Peyer's patch (tissue), 4 donors: ENCODE results near the gene ABR. TPM values are rescaled to one million over a fixed set of nuclear protein-coding genes. Genes with fewer than 3 reads are reported as not detected.

Experiments used
- DNase-seq, 3 donors: peaks; one replicate each; pipeline ENCODE4 v3.0.0-alpha.2; 2017 to 2019
- H3K27ac ChIP-seq, 4 donors: fragments of 200-600 bp; sonication (generic); one replicate each; pipeline ENCODE4 v1.5.1; 2016 to 2019
- H3K27me3 ChIP-seq, 2 donors: fragments of 200-600 bp; sonication (generic); one replicate each; pipeline ENCODE4 v1.5.1; 2019
- H3K36me3 ChIP-seq, 3 donors: fragments of 200-600 bp; sonication (generic); one replicate each; pipeline ENCODE4 v1.5.1; 2016 to 2019
- H3K4me1 ChIP-seq, 4 donors: fragments of 200-600 bp; sonication (generic); one replicate each; pipeline ENCODE4 v1.5.1; 2016 to 2019
- H3K4me3 ChIP-seq, 4 donors: fragments of 200-600 bp; sonication (generic); 1 replicate in 3 of 4; 2 replicates in 1 of 4; pipeline ENCODE4 v1.5.1; 2016 to 2019; ENCODE audit warnings: mild to moderate bottlenecking in 1 of 4
- H3K9me3 ChIP-seq, 4 donors: fragments of 200-600 bp; sonication (generic); one replicate each; pipeline ENCODE4 v1.5.1; 2016 to 2019; ENCODE audit warnings: mild to moderate bottlenecking in 1 of 4
- POLR2A ChIP-seq, 2 donors: fragments of 450-650 bp; IDR thresholded peaks; one replicate each; pipeline ENCODE4 v1.5.1; 2017; ENCODE audit warnings: antibody characterized with exemption in 2 of 2, mild to moderate bottlenecking in 2 of 2, moderate library complexity in 2 of 2
- total RNA-seq, 4 donors: library from RNA; depleted of rRNA; stranded (reverse); fragments of >200 nt; gene quantifications; one replicate each; pipeline ENCODE4 v1.1.0, GENCODE V29; 2016
- TF ChIP-seq, protein P1 (sequence below), 6 experiments: fragments of 450-650 bp in 4 of 6; fragments of 200-600 bp in 2 of 6; sonication (generic) in 1 of 6; IDR thresholded peaks; one replicate each; pipeline ENCODE4 v1.5.1; 2017 to 2019; ENCODE audit warnings: antibody characterized with exemption in 6 of 6, mild to moderate bottlenecking in 3 of 6, moderate library complexity in 1 of 6

Gene ABR
- total RNA-seq, 4 donors from 2014 or later: 220 to 753 (median 440) TPM

DNA sequence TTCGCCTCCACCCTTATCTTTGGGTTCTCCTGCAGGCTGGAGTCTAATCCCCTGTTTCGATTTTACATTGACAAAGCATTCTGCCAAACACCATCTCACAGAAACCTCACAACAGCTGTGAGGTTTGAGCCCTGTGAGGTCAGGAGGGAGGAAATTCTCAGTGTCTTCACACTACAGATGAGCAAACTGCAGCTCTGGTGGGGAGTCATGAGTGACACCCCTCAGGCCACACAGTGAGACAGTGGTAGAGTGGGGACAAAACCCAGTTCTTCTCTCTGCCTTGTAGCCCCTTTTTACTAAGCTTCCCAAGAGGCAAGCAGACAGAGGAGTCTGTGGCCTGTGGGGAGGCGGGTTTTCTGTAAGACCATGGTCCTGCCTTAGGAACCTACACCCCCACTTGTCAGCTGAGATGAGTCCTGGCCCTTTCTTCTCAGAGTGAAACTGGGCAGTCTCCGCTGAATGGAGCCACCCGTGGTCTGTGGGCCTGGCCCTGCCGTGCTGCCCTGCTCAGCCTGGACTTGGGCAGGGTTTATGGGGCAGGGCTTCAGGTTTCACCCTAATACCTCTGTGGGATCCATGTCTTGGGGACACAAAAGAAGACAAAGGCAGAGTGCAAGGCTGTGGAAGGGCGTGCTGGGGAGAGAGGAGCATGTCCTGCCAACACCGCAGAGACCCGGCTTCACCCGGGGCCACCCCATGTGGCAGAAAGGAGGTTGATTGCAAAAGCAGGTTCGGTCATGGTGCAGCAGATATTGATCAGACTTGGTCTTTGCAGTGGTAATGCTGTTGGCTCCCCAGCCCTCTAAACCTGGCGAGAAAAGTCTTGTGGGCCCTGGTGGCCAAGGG is 59.0 kb downstream of the ABR start:
- TF ChIP-seq, protein P1, sequence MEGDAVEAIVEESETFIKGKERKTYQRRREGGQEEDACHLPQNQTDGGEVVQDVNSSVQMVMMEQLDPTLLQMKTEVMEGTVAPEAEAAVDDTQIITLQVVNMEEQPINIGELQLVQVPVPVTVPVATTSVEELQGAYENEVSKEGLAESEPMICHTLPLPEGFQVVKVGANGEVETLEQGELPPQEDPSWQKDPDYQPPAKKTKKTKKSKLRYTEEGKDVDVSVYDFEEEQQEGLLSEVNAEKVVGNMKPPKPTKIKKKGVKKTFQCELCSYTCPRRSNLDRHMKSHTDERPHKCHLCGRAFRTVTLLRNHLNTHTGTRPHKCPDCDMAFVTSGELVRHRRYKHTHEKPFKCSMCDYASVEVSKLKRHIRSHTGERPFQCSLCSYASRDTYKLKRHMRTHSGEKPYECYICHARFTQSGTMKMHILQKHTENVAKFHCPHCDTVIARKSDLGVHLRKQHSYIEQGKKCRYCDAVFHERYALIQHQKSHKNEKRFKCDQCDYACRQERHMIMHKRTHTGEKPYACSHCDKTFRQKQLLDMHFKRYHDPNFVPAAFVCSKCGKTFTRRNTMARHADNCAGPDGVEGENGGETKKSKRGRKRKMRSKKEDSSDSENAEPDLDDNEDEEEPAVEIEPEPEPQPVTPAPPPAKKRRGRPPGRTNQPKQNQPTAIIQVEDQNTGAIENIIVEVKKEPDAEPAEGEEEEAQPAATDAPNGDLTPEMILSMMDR (IDR thresholded peaks at IDR 0.05): no peak
- TF ChIP-seq POLR2A (IDR thresholded peaks at IDR 0.05): no peak
- Histone ChIP-seq H3K27me3 (no peaks in the 10 kb centered on the region), H3K4me3 (no peak overlapping the region), H3K36me3 (no peaks in the 10 kb centered on the region), H3K4me1 (peaks cover 0 to 40% (median 7%) of the 10 kb centered on the region in 4 donors), H3K9me3 (no peaks in the 10 kb centered on the region), H3K27ac (peak overlapping the region in 1 of 4 donors; percentile 89)
- DNase-seq: no peak

DNA sequence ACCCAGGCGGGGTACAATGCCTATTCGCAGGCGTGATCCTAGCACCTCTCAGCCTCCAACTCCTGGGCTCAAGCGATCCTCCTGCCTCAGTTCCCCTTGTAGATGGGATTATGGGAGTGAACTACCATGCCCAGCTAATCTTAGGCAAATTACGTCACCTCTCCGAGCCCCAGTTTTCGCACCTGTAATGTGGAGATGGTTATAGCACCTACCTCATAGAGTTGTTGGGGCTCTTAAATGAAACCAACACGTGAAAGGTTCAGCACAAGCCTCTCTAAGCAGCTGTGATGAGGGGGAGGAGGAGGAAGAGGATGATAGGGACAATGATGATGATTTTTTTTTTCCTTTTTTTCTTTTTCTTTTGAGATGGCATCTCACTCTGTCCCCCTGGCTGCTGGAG is 59.9 kb downstream of the ABR start:
- TF ChIP-seq POLR2A (IDR thresholded peaks at IDR 0.05): no peak
- TF ChIP-seq, protein P1 (IDR thresholded peaks at IDR 0.05): no peak
- Histone ChIP-seq H3K9me3 (no peaks in the 10 kb centered on the region), H3K27me3 (no peaks in the 10 kb centered on the region), H3K27ac (no peak overlapping the region), H3K4me3 (no peak overlapping the region), H3K4me1 (peaks cover 0 to 49% (median 10%) of the 10 kb centered on the region in 4 donors), H3K36me3 (no peaks in the 10 kb centered on the region)
- DNase-seq: no peak

DNA sequence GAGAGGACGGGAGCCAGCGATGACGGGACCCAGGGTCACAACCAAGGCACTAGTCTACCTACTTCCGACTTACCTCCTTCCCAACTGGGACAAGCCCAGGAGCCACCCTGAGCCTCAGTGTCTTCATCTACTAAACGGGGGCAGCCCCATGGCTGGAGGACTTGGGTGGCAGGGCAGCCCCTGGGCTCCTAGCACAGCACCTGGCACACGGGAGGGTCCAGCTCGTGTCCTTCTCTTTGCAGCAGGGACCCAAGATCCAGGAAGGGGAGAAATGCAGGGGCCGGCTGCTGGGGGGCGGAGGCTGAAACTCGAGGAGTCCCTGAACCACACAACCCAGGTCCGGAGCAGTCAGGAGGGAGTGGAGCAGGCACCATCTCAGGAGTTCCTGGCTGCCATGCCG is 63.2 kb downstream of the ABR start:
- peak overlapping the region in 2 of 4 donors; percentile 81 to 87 for H3K27ac ChIP-seq

DNA sequence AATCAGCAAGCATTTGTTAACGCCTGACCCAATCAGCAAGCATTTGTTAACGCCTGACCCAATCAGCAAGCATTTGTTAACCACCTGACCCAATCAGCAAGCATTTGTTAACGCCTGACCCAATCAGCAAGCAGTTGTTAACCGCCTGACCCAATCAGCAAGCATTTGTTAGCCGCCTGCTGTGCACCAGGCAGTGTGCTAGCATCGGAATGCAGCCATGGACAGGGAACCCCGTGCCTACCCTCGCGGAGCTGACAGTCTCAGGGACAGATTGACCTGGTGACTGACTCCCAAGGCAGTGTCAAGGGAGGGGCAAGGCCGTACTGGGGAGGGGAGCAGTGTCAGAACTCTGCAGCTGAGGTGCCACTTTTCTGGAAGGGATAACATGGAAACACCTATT is 66.9 kb downstream of the ABR start:
- TF ChIP-seq, protein P1 (IDR thresholded peaks at IDR 0.05): no peak
- TF ChIP-seq POLR2A (IDR thresholded peaks at IDR 0.05): no peak
- no peaks in the 10 kb centered on the region for H3K27me3 ChIP-seq
- H3K4me1 ChIP-seq: peaks cover 6 to 57% (median 19%) of the 10 kb centered on the region in 4 donors
- no peak overlapping the region for H3K4me3 ChIP-seq
- no peaks in the 10 kb centered on the region for H3K9me3 ChIP-seq
- H3K27ac ChIP-seq: peak overlapping the region in 1 of 4 donors; percentile 97
- DNase-seq: no peak
- H3K36me3 ChIP-seq: no peaks in the 10 kb centered on the region

More for the DNA sequence above, 63.2 kb downstream of the ABR start:
- TF ChIP-seq POLR2A (IDR thresholded peaks at IDR 0.05): no peak
- TF ChIP-seq, protein P1 (IDR thresholded peaks at IDR 0.05): no peak
- Histone ChIP-seq H3K4me1 (peaks cover 0 to 39% (median 6%) of the 10 kb centered on the region in 4 donors), H3K4me3 (no peak overlapping the region), H3K27me3 (no peaks in the 10 kb centered on the region), H3K9me3 (no peaks in the 10 kb centered on the region), H3K36me3 (no peaks in the 10 kb centered on the region)
- DNase-seq: no peak

DNA sequence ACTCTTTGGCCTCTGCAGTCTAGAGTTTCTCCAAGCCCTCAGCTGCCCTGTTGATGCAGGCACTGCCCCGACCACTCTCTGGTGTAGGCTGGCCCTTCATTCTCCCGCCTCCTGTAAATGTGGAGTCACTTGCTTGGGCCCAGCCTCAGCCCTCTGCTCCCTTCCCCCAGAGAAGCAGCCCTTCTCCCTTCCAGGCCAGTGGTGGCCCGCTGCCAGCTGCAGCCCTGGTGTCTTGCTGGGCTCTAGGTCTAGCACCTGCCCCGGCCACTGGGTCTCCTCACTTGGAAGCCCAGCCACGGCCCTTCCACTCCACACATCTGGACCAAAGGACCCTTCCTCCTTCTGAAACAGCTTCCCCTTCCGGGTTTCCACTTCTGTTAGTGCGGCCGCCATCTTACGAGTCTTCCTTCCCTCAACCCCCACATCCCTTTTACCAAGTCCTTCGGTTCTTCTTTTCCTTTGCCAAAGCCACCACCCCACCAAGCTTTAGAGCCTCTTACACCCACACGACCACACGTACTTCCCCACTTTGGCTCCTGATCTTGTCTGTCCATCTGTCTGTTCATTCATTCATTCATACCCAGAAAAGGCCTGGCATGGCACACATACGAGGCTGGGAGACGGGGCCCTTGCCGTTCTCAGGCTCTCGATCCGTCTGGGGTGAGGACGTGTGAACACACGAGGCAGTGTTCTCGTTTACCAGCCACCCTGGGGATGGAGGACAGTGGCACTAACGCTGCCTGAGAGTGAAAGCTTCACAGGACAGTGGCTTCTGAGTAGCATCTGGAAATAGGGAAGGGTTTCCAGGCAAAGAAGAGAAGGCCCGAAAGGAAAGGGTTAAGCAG is 68.0 kb downstream of the ABR start:
- TF ChIP-seq, protein P1 (IDR thresholded peaks at IDR 0.05): no peak
- no peak for TF ChIP-seq POLR2A (IDR thresholded peaks at IDR 0.05)
- peak overlapping the region in 3 of 4 donors; percentile 87 to 97 (median 95) for H3K27ac ChIP-seq
- no peak overlapping the region for H3K4me3 ChIP-seq
- no peaks in the 10 kb centered on the region for H3K9me3 ChIP-seq
- no peaks in the 10 kb centered on the region for H3K27me3 ChIP-seq
- DNase-seq: no peak
- peaks cover 6 to 67% (median 19%) of the 10 kb centered on the region in 4 donors for H3K4me1 ChIP-seq
- H3K36me3 ChIP-seq: no peaks in the 10 kb centered on the region
